GM12872 (cell line): Measurements from ENCODE around the gene C4orf50.

ENCODE experiments used
- CTCF ChIP-seq: IDR thresholded peaks from 3 replicates; pipeline ENCODE4 v1.5.1; 2011; ENCODE audit warnings: low read depth, mild to moderate bottlenecking, low read length, moderate library complexity; ENCODE audit not compliant: insufficient read depth

C4orf50 gene

DNA sequence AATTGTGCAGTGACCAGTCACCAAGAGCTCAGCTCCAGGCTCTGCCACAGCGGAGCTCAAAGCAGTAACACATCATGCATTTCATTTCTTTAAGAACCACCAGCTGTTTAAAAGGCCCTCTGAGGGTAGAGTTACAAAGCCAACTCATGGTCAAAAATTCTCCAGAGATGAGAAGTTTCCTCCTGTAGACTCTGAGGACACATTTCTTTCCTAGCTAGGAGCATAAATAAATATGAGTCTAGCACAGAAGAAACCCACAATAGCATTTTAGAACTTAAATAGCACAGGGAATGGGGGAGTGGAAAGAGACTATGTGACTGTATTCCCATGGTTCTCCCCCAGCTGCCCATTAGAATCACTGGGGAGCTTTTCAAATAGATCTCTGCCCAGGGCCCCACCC, 118.8 kb downstream of the C4orf50 start:
- TF ChIP-seq CTCF = no peak

GRCh38 chr4:5897674-5898073, 120.6 kb downstream of the C4orf50 start:
- TF ChIP-seq CTCF = no peak

GRCh38 chr4:5895287-5895686, 122.9 kb downstream of the C4orf50 start:
- TF ChIP-seq CTCF = no peak

- no peak for TF ChIP-seq CTCF
These were observed 124.0 kb downstream of the C4orf50 start for GRCh38 chr4:5894266-5894665.

GRCh38 chr4:5893591-5893990, 124.6 kb downstream of the C4orf50 start:
- no peak for TF ChIP-seq CTCF

DNA sequence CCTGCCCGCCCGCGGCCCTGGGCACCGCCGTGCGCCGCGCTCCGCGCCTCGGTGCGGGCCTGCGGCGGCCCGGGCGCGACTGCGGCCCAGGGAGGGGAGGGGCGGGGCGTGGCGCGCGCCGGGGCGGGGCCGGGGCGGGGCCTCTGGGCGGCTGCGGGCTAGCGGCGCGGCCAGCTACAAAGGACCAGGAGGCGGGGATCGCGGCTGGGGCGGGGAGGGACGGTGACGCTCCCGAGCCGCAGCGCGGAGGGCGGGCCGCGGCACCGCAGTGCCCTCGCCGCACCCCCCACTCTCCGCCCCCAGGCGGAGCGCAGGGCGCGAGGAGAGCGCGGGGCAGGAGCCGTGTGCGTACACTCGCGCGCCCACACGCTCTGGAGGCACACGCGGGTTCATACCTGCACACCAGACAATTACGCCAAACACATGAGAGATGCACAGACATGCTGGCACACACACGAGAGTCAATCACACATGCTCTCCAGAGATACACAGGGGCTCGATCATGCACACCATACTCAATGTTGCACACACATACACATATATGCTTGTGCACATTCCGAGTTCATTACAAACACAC, 125.1 kb downstream of the C4orf50 start, which contains the start of gene CRMP1:
Gene CRMP1, minus strand, starts transcription at position 83 of the 577 bp plus-strand sequence. CDS start 117 bp downstream, outside the sequence.
- TF ChIP-seq CTCF = no peak

DNA sequence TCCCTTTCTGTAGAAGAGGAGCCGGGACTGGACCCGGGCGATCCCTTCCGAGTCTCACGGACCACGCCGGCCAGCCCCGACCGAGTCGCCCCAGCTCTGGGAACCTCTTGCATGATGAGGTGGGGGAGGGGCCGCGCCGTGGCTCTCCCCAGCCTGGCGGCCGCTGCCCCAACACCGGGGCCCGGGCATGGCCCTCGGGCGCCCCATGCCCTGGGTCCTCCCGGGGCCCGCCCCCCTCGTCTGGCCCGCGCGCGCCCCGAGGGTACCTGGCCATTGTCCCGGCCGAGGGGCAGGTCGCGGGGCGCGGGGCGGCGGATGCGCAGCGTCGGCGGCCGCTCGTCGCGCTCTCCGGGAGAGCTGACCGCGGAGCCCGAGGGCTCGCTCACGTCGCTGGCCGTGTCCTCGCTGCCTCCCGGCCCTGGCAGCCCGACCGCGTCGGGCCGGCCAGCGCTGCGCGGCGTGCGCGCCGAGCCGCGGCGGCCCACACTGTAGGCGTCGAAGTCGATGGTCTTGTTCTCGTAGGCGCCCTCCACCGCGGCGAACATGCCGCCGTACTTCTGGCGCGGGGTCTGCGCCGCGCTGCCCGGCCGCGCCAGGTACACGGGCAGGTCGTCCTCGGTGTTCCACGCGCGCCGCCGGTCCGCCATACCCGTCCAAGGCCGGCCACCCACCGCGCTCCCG, 125.8 kb downstream of the C4orf50 start:
- no peak for TF ChIP-seq CTCF
